K562 (cell line): Measurements from ENCODE around the gene CALY. TPM values are rescaled to one million over a fixed set of nuclear protein-coding genes. Genes with fewer than 3 reads are reported as not detected.
"Not testable (repeated sequence)": the region's sequence is repeated elsewhere in the genome, so short reads cannot be mapped to it uniquely, and the experiment has no call there.

Source experiments
- ATAC-seq: fragments of 200-7000 bp; cut with Tn5 transposase; 3 replicates; pipeline ENCODE4 v1.9.1; 2020; ENCODE audit warnings: moderate library complexity
- BruUV-seq: library from RNA; stranded (reverse); fragments of 400-500 nt; replicated peaks from 2 replicates; lab custom pipeline; 2021; lab: Mats Ljungman, UMichigan
- CTCF ChIA-PET: fragments of 300-600 bp; formaldehyde crosslinking; extraction: SDS; loops from one replicate; lab custom pipeline; 2021; ENCODE audit warnings: low intra/inter-chr PET ratio; lab: Yijun Ruan, JAX
- POLR2A ChIA-PET: fragments of 300-600, 350-650 bp; sonication (Branson Sonifier 250); formaldehyde crosslinking; extraction: SDS; loops from one replicate; lab custom pipeline; 2021; ENCODE audit warnings: antibody characterized with exemption, inconsistent platforms; lab: Yijun Ruan, JAX
- DNase-seq, 4 experiments: peaks; one replicate each; pipeline versions ENCODE4 v3.0.0 to v3.0.0-alpha.2; 2011 to 2018; ENCODE audit warnings: low spot score in 3 of 4, mixed read lengths in 3 of 4; ENCODE audit errors: extremely low read depth in 1 of 4
- FAIRE-seq: peaks from 2 replicates; lab custom pipeline; 2011; peaks lifted over from hg19 to GRCh38; lab: Jason Lieb, UNC
- H2AFZ ChIP-seq: 2 replicates; pipeline ENCODE4 v1.6.0; 2011; ENCODE audit warnings: low read depth, low read length, control low read depth, inconsistent platforms
- H3K27ac ChIP-seq: fragments of 200-600 bp; 3 replicates; pipeline ENCODE4 v1.8.0; 2011; ENCODE audit warnings: low read depth, mild to moderate bottlenecking, control low read depth, inconsistent platforms, low read length, moderate library complexity, mixed read lengths; ENCODE audit errors: extremely low read depth
- H3K27me3 ChIP-seq, 2 experiments: fragments of 300-600 bp in 1 of 2; 2 replicates in 1 of 2; 3 replicates in 1 of 2; pipeline versions ENCODE4 v1.6.0 to v1.8.0; 2011; ENCODE audit warnings: inconsistent platforms in 2 of 2, low read length in 2 of 2, mild to moderate bottlenecking in 1 of 2, mixed read lengths in 1 of 2, moderate library complexity in 1 of 2; ENCODE audit not compliant: control insufficient read depth in 2 of 2, insufficient read depth in 2 of 2
- H3K36me3 ChIP-seq: fragments of 300-600 bp; 3 replicates; pipeline ENCODE4 v1.8.0; 2011; ENCODE audit warnings: mild to moderate bottlenecking, low read length, inconsistent platforms; ENCODE audit not compliant: control insufficient read depth, insufficient read depth
- H3K4me1 ChIP-seq, 2 experiments: fragments of 200-600 bp in 1 of 2; replicated peaks in 1 of 2; 2 replicates in 1 of 2; 3 replicates in 1 of 2; pipeline versions ENCODE4 v1.5.1 to v1.8.0; 2011; ENCODE audit warnings: inconsistent platforms in 2 of 2, low read length in 2 of 2, mild to moderate bottlenecking in 1 of 2, mixed read lengths in 1 of 2, moderate library complexity in 1 of 2; ENCODE audit not compliant: control insufficient read depth in 2 of 2, insufficient read depth in 2 of 2
- H3K4me2 ChIP-seq: 2 replicates; pipeline ENCODE4 v1.6.1; 2011; ENCODE audit warnings: low read length, control low read depth, inconsistent platforms, mixed read lengths; ENCODE audit not compliant: insufficient read depth
- H3K4me3 ChIP-seq: fragments of 200-600 bp; sonication (generic), shearing (Covaris generic); 2 replicates; pipeline ENCODE4 v1.5.1; 2016; ENCODE audit warnings: control low read depth, inconsistent platforms
- H3K79me2 ChIP-seq: fragments of 200-600 bp; 3 replicates; pipeline ENCODE4 v1.8.0; 2011; ENCODE audit warnings: low read length, inconsistent platforms; ENCODE audit not compliant: control insufficient read depth, insufficient read depth
- H3K9ac ChIP-seq, 2 experiments: 2 replicates each; pipeline versions ENCODE4 v1.6.0 to v1.6.1; 2011; ENCODE audit warnings: low read depth in 2 of 2, low read length in 2 of 2, control low read depth in 1 of 2, inconsistent platforms in 1 of 2, mild to moderate bottlenecking in 1 of 2, mixed read lengths in 1 of 2; ENCODE audit not compliant: insufficient read depth in 1 of 2
- H3K9me1 ChIP-seq: one replicate; pipeline ENCODE4 v1.6.0; 2011; ENCODE audit warnings: inconsistent platforms, mild to moderate bottlenecking, low read length, moderate library complexity; ENCODE audit not compliant: control insufficient read depth, insufficient read depth
- H3K9me3 ChIP-seq: replicated peaks from 2 replicates; pipeline ENCODE4 v1.5.1; 2011; ENCODE audit warnings: low read depth, low read length, inconsistent platforms; ENCODE audit not compliant: control insufficient read depth, insufficient read depth
- H4K20me1 ChIP-seq: replicated peaks from 2 replicates; pipeline ENCODE4 v1.6.1; 2011; ENCODE audit warnings: low read length, inconsistent platforms, mixed read lengths; ENCODE audit not compliant: control insufficient read depth, insufficient read depth
- MTA2 ChIP-seq: fragments of 450-650 bp; IDR thresholded peaks from 2 replicates; pipeline ENCODE4 v1.6.1; 2016; ENCODE audit warnings: low read depth
- RBFOX2 ChIP-seq: fragments of 200-400 bp; formaldehyde crosslinking; IDR thresholded peaks from 2 replicates; pipeline ENCODE4 v1.6.1; 2017; ENCODE audit warnings: low read depth, mild to moderate bottlenecking, low read length, moderate library complexity
- WGBS: fragments of 100-300 bp; shearing (Covaris generic); methylation state at CpG from one replicate; pipeline ENCODE4 v1.1.6; 2016; ENCODE audit warnings: low coverage, mixed read lengths; ENCODE audit not compliant: insufficient coverage; ENCODE audit errors: missing lambda C conversion rate; 5-methylcytosine and 5-hydroxymethylcytosine counted together
- in situ Hi-C: fragments of 300-500 bp; cut with MboI; formaldehyde crosslinking; loops from 4 replicates; pipeline ENCODE4 v1.15.0; 2018; ENCODE audit warnings: inconsistent platforms, mixed read lengths
- intact Hi-C: fragments of 100-400 bp; cut with micrococcal nuclease; formaldehyde crosslinking; loops from 2 replicates; pipeline ENCODE4 v1.14.2; 2022
- polyA plus RNA-seq, 8 experiments: library from polyadenylated mRNA; depleted of rRNA in 4 of 8; stranded (reverse) in 5 of 8; unstranded in 3 of 8; fragments of >200 nt; fragmentation: Nextera tagmentation in 2 of 8; fragmentation: Illumina TruSeq in 1 of 8; extraction: Ambion mirVana in 2 of 8; extraction: Trizol in 1 of 8; gene quantifications; 2 replicates each; pipeline versions ENCODE4 v1.2.1 to v1.2.3, GENCODE V29; 2011 to 2014; ENCODE audit warnings: inconsistent platforms in 1 of 8, missing spikeins in 1 of 8
- total RNA-seq, 7 experiments: library from RNA; depleted of rRNA in 6 of 7; stranded (reverse); fragments of >200 nt in 6 of 7; fragmentation: Illumina TruSeq in 2 of 7; extraction: Trizol in 2 of 7; gene quantifications; 2 replicates each; pipeline versions ENCODE4 v1.2.1 to v1.2.3, GENCODE V29; 2011 to 2021; ENCODE audit warnings: low replicate concordance in 1 of 7

CALY gene
- total and polyA plus RNA-seq, 9 of the 15 experiments (the other 6 are each of a cell fraction or from before 2014, with no cell fraction given): not detected

- H3K9me3 ChIP-seq: no peaks in the 10 kb centered on the region
- 90% methylated on average over 6 of the region's 7 CpGs for WGBS
- H3K4me2 ChIP-seq: no peak overlapping the region
- peak overlapping the region in 1 of 2 experiments; percentile 68; a peak in 1 of 4 replicates for H3K9ac ChIP-seq
- BruUV-seq: no TSS peak
- no peak overlapping the region for H3K4me3 ChIP-seq
- no peak for DNase-seq
- CTCF ChIA-PET: no interaction called here
- TF ChIP-seq RBFOX2 (0 out of 2 replicates have a peak, but pooled peaks have one; percentile 16), MTA2 (no peak)
- TF ChIP-seq, all 486 proteins: peak for 1
- Histone ChIP-seq H3K36me3 (peaks cover 62% of the 10 kb centered on the region; the same call in 2 of the 3 replicates), H4K20me1 (0 out of 2 replicates have a peak, but pooled peaks cover 3% of the 10 kb centered on the region), H3K27ac (no peak overlapping the region), H2AFZ (no peak overlapping the region), H3K9me1 (no peaks in the 10 kb centered on the region), H3K27me3 (no peaks in the 10 kb centered on the region), H3K79me2 (peaks cover 9% of the 10 kb centered on the region), H3K4me1 (peaks cover 0 to 14% of the 10 kb centered on the region in 2 experiments; a peak in 2 of 5 replicates)
- POLR2A ChIA-PET: interaction anchor here (0.6 kb wide), 1 partner anchor 13 kb away, joined by 3 read pairs; no protein-coding TSS in a partner anchor
- intact Hi-C loops: no loop called here
- in situ Hi-C loops: no loop called here
- ATAC-seq: no peak
- FAIRE-seq: no peak
These were observed 31.5 kb upstream of the CALY start for GRCh38 chr10:133368153-133368552.

- H3K4me3 ChIP-seq, H3K9me1 ChIP-seq, BruUV-seq, H3K79me2 ChIP-seq, H4K20me1 ChIP-seq, FAIRE-seq, ATAC-seq, CTCF ChIA-PET, H3K4me2 ChIP-seq, H3K27me3 ChIP-seq, intact Hi-C loops, in situ Hi-C loops, DNase-seq, H3K9ac ChIP-seq, POLR2A ChIA-PET, H3K9me3 ChIP-seq, H3K27ac ChIP-seq, H2AFZ ChIP-seq: not testable (repeated sequence)
- peaks cover 0 to 14% of the 10 kb centered on the region in 2 experiments; a peak in 2 of 5 replicates for H3K4me1 ChIP-seq
- WGBS: no CpG with 5 or more reads among the region's 7 CpGs
- H3K36me3 ChIP-seq: peaks cover 69% of the 10 kb centered on the region; the same call in 2 of the 3 replicates
These were observed 30.8 kb upstream of the CALY start for GRCh38 chr10:133367461-133367860.
